Measurements from ENCODE around the gene PYGM.

PYGM gene

GRCh38 chr11:64752175-64752970 lies 7.4 kb downstream of the PYGM start:
- no peak overlapping the region for H3K4me3 ChIP-seq (ENCODE audit: low read depth, low read length)
- no peak for DNase-seq (ENCODE audit: low read depth)
- no peak for TF ChIP-seq CTCF (IDR thresholded peaks at IDR 0.05; ENCODE audit: insufficient read depth, low read depth, low read length, missing control alignments)

- H3K4me3 ChIP-seq (ENCODE audit: low read depth, low read length), result no peak overlapping the region
- DNase-seq (ENCODE audit: low read depth), result no peak
- TF ChIP-seq CTCF (IDR thresholded peaks at IDR 0.05; ENCODE audit: insufficient read depth, low read depth, low read length, missing control alignments), result no peak
Measured at GRCh38 chr11:64751580-64751979, 8.2 kb downstream of the PYGM start.

GRCh38 chr11:64751136-64751535 lies 8.6 kb downstream of the PYGM start:
- TF ChIP-seq CTCF (IDR thresholded peaks at IDR 0.05; ENCODE audit: insufficient read depth, low read depth, low read length, missing control alignments), result no peak
- H3K4me3 ChIP-seq (ENCODE audit: low read depth, low read length), result no peak overlapping the region
- DNase-seq (ENCODE audit: low read depth), result no peak

GRCh38 chr11:64750361-64751054 lies 9.3 kb downstream of the PYGM start:
- no peak overlapping the region for H3K4me3 ChIP-seq (ENCODE audit: low read depth, low read length)
- no peak for DNase-seq (ENCODE audit: low read depth)
- no peak for TF ChIP-seq CTCF (IDR thresholded peaks at IDR 0.05; ENCODE audit: insufficient read depth, low read depth, low read length, missing control alignments)

GRCh38 chr11:64747961-64748665 lies 11.7 kb downstream of the PYGM start:
- no peak for TF ChIP-seq CTCF (IDR thresholded peaks at IDR 0.05; ENCODE audit: insufficient read depth, low read depth, low read length, missing control alignments)
- DNase-seq (ENCODE audit: low read depth), result no peak
- H3K4me3 ChIP-seq (ENCODE audit: low read depth, low read length), result no peak overlapping the region

GRCh38 chr11:64746486-64746885 lies 13.3 kb downstream of the PYGM start:
- no peak overlapping the region for H3K4me3 ChIP-seq (ENCODE audit: low read depth, low read length)
- no peak for TF ChIP-seq CTCF (IDR thresholded peaks at IDR 0.05; ENCODE audit: insufficient read depth, low read depth, low read length, missing control alignments)
- no peak for DNase-seq (ENCODE audit: low read depth)

Measured in GM12865 (cell line).